Peyer's patch (tissue), 4 donors: ENCODE results near the gene CREBBP.

Source experiments
- POLR2A ChIP-seq, 2 donors: fragments of 450-650 bp; IDR thresholded peaks; one replicate each; pipeline ENCODE4 v1.5.1; 2017; ENCODE audit warnings: antibody characterized with exemption in 2 of 2, mild to moderate bottlenecking in 2 of 2, moderate library complexity in 2 of 2
- TF ChIP-seq, protein P1 (sequence below), 6 experiments: fragments of 450-650 bp in 4 of 6; fragments of 200-600 bp in 2 of 6; sonication (generic) in 1 of 6; IDR thresholded peaks; one replicate each; pipeline ENCODE4 v1.5.1; 2017 to 2019; ENCODE audit warnings: antibody characterized with exemption in 6 of 6, mild to moderate bottlenecking in 3 of 6, moderate library complexity in 1 of 6

- TF ChIP-seq, protein P1, sequence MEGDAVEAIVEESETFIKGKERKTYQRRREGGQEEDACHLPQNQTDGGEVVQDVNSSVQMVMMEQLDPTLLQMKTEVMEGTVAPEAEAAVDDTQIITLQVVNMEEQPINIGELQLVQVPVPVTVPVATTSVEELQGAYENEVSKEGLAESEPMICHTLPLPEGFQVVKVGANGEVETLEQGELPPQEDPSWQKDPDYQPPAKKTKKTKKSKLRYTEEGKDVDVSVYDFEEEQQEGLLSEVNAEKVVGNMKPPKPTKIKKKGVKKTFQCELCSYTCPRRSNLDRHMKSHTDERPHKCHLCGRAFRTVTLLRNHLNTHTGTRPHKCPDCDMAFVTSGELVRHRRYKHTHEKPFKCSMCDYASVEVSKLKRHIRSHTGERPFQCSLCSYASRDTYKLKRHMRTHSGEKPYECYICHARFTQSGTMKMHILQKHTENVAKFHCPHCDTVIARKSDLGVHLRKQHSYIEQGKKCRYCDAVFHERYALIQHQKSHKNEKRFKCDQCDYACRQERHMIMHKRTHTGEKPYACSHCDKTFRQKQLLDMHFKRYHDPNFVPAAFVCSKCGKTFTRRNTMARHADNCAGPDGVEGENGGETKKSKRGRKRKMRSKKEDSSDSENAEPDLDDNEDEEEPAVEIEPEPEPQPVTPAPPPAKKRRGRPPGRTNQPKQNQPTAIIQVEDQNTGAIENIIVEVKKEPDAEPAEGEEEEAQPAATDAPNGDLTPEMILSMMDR (IDR thresholded peaks at IDR 0.05) = no peak
- no peak for TF ChIP-seq POLR2A (IDR thresholded peaks at IDR 0.05)
These were observed 30.0 kb downstream of the CREBBP start for GRCh38 chr16:3850544-3850899.
